Measurements from ENCODE around the gene PAH.
"Not testable (repeated sequence)": the region's sequence is repeated elsewhere in the genome, so short reads cannot be mapped to it uniquely, and the experiment has no call there.

The PAH gene

DNA sequence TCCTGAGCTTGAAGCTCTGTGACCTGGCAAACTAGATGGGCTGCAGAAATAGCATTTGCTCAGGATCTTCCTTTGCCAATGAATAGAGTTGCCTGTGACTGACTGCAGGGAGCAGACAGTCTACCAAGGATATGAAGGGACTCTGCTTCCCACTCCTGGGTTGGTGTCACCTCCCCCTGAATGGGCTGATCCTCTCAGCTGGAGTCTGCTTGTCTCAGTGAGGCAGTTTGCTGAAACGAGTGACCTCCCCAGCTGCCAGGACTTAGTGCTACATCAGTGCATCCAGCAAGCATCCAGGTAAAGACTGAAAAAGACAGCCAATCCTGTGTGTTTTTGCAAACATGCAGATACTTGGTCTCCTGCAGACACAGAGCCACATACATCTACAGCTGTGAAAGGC is 28.5 kb downstream of the PAH start:
- DNase-seq = no peak

- DNase-seq = no peak
These were observed 31.8 kb downstream of the PAH start for GRCh38 chr12:102885043-102885932.

DNA sequence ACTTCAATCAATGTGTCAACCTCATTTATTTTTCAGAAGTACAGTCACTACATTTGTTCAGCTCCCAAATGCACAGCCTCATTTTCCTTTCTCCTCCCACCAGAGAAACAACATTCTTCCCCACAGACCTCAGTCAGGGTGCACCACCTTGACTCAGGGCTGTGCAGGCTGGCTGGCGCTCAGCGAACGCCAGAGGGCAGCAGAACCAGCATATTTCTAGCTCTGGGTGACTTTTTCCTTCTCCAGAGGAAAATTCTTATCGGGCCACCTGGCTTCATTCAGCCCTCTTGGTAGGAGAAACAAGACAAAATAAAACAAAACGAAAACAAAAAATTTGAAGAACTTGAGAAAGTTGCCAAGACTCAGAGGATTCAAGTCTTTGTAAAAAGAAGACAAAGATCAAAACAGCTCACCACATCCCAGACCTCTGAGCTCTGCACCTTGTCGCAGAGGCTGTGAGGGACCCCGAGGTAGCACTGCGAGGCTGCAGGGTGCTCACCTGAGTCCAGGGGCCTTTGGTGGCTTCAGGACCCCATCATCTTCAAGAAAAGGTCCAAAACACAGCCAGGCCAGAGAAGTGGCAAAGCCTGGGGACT is 33.7 kb downstream of the PAH start:
- peak; percentile 38 for DNase-seq

GRCh38 chr12:102880783-102881182 is 36.3 kb downstream of the PAH start:
- no peak for DNase-seq

- DNase-seq = peak; percentile 55
These were observed 37.8 kb downstream of the PAH start for GRCh38 chr12:102879144-102879763.

- no peak for DNase-seq
These were observed 40.2 kb downstream of the PAH start for GRCh38 chr12:102876883-102877282.

DNA sequence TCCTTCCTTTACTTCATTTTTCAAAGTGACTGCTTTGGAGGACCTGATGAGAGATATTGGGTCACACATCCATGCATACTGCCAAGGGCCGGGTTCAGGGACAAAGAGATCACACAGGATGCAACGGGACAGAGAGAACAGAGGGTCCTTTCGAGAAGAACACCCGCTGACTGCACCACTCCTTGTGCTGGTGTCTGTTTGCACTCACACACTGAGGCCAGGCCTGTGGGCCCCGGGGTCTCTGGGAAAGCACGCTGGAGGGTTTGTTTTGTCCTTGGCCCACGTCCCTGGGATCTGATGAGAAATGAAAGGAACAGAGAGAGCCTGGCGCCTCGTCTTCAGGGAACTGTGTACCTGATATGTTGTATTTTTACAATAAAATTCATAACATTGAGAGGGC is 42.2 kb downstream of the PAH start:
- DNase-seq = no peak

DNA sequence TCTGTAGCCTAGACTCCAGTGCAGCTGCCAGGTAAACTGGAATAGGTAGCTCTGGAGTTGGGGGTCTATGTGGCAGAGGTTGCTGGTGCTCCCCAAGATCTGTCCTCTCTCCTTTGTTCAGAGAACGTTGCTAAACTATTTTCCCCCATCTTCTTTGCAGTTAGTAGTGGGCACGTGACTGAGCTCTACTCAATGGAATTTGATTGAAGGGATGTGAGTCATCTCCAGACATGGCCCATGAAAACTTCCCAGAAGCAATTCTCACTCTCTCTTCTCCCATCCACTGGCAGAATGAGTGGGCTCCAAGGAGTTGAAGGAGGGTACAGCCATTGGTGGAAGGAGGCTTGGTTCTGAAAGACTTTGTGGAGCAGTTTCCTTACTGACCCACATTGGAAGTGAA is 44.0 kb downstream of the PAH start:
- no peak for DNase-seq

- no peak for DNase-seq
These were observed 46.0 kb downstream of the PAH start for GRCh38 chr12:102871014-102871413.

GRCh38 chr12:102869571-102869970 is 47.5 kb downstream of the PAH start:
- DNase-seq = no peak

GRCh38 chr12:102865821-102866615 is 51.0 kb downstream of the PAH start:
- DNase-seq = no peak

- DNase-seq = no peak
These were observed 54.6 kb downstream of the PAH start for GRCh38 chr12:102862486-102862885.

DNA sequence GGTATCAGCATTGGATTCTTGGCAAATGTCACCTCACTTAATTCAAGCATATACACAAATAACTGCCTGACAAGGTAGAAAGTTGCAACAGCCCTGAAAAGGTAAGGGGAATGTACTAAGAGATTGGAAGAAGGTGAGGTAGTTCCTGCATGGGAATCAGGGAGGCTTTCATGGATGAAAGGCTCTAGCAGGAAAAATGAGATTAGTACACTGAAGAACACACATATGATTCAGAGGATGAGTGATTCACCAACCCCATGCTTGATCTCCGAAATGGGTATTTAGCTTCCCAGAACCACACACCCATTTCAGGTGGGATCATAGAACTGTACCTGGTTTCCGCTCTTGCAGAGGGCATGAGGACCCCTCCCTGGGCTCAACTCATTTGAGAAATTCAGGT is 65.8 kb downstream of the PAH start:
- DNase-seq = no peak

DNA sequence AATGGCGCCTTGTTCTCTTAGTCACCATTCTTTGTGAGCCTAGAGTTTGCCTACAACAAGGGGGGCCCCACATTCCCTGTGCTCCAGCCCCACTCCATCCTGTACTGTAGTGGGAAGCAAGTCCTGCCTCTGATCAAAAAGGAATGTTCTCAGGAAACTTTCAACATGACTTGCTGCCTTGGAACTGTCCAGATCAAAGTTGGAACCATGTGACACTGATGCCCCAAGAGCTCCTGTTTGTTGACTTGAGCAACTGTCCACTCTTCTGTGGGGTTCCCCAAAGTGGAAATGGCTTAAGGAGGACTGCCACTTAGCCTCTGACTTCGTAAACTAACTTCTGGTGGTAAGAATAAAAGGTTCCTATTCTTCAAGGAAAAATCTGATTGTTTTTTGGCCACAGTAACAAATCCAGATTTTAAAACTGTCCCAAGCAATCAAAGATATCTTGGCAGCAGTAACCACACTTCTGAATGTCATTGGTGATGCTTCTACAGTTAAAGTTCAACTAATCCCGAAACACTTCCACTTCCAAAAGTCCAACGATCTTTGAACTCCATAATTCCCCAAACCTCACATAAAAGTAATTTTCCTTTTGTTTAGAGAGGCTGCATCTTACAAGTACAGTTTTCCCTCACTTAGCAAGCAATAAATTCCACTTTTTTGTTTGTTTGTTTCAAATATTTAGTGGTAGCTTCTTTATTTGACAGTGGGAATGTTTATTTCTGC is 67.2 kb downstream of the PAH start:
- DNase-seq = no peak

DNA sequence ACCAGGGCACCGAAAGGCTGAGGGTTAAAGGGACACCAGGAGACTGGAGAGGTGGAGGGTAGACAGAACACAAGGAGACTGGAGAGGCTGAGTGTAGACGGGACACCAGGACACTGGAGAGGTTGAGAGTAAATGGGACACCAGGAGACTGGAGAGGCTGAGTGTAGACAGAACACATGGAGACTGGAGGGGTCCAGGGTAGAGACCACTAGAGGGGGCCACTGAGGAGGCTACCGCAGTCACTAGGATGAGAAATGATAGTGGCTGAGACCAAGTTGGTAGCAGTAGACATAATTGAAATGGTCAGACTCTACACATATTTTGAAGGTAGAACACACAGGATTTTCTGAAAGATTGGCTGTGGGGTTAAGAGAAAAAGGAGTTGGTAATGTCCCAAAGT is 68.2 kb downstream of the PAH start:
- no peak for DNase-seq

- DNase-seq = no peak
These were observed 69.9 kb downstream of the PAH start for GRCh38 chr12:102847131-102847530.

DNA sequence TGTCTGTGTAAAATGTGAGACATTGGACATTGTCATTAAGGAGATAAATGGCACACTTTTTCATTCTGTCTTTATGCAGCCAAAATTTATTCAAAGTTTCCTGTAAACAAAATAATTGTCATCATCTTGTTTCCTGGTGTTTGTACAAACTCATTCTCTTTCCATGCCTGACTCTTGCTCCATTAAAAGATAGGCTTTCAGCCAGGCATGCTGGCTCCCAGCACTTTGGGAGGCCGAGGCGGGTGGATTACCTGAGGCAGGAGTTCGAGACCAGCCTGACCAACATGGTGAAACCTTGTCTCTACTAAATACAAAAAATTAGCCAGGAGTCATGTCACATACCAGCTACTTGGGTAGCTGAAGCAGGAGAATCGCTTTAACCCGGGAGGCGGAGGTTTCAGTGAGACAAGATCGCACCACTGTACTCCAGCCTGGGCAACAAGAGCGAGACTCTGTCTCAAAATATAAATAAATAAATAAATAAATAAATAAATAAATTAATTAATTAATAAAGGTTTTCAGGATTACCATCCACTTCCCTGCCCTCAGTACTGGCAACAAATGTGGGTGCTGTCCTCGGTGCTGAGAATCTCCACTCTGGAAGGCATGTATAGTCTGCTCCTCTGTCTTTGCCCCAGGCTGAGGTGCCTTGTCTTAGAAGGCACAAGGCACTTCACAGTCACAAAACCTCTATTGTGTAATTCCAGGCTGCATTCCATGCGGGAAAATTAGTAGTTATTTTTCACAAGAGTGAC is 83.2 kb downstream of the PAH start:
- no peak for DNase-seq

DNA sequence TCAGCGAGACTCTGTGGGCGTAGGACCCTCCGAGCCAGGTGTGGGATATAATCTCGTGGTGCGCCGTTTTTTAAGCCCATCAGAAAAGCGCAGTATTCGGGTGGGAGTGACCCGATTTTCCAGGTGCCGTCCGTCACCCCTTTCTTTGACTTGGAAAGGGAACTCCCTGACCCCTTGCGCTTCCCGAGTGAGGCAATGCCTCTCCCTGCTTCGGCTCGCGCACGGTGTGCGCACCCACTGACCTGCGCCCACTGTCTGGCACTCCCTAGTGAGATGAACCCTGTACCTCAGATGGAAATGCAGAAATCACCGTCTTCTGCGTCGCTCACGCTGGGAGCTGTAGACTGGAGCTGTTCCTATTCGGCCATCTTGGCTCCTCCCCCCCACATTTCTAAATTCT is 84.2 kb downstream of the PAH start:
- DNase-seq = not testable (repeated sequence)

DNA sequence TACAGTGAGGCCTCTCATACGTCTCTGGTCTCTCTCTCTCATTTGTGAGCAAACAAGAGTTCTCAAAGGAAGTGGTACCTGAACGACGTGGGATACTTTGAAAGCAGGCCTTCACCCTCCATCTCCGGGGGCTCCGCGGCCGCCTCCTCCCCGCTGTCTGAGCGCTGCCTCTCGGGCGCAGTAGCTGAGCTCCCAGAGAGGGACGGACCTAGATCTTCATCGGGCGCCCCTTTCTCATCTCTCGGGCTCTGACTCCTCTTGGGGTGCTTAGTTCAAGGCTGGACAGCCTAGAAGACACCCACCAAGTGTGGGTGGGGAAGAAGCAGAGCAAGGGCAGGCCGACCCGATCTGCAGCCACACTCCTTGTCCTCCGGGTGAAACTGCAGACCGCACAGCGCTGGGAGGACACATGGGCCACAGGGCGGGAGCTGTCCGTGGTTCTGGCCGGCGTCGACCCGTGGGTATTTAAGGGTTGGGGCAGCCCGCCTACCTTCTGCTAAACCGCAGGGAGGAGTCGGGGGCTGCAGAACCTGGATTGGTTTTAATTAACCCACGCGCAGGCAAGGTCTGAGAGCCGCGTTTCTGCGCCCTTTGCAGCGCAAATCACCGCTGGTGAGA is 92.7 kb downstream of the PAH start:
- no peak for DNase-seq

DNA sequence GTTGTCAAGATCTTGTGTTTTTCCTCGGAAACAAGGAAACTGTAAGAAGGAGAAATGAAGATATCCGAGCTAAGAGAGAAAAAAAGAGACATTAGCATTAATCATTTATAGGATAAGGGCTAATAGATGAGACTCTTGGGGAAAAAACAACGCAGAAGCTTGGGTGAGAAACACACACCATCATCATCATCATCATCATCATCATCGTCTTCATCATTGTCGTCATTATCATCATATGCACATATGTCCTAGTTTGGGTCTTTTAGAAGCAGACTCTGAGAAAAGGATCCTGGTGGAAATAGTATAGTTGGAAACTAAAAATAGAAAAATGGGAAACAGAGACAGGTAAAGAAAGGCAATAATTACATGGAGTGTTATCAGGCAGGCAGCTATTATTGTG is 95.9 kb downstream of the PAH start:
- no peak for DNase-seq

DNA sequence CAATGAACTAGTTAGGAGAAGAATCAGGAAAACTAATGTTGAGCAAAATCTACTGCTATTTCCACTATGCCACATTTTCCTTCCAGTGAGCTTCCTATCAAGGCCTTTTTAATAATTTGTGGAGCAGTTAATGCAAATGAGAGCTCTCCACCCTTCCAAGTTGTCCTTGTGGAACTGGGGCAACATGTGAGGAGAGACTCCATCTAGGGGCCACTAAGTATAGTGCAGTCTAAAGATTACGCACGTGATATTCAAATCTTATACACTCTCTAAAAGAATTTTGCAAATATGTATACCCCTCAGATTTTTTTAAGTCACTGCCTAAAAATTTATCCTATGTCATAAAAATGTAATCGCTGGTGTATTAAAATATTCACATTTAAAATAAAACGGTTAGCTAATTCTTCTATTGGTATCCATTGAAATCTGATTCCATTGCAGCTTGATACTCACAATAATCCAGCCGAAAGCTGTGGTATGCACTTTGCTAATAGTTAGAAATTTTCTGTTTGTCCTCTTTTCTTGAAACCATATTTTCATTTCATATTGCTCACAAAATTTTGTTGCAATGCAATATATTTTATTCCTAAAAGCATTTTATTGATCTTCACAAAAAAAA is 100.1 kb downstream of the PAH start:
- DNase-seq = no peak

Data from 8988T (cell line).